Gastroesophageal sphincter (tissue), 3 donors: ENCODE data around the gene CLDN14.

Experiments
- CTCF ChIP-seq, 4 experiments: fragments of 200-600 bp in 2 of 4; fragments of 450-650 bp in 2 of 4; sonication (generic) in 1 of 4; IDR thresholded peaks; one replicate each; pipeline ENCODE4 v1.5.1; 2017 to 2019; ENCODE audit warnings: antibody characterized with exemption in 4 of 4, mild to moderate bottlenecking in 2 of 4, moderate library complexity in 2 of 4
- POLR2A ChIP-seq, 2 donors: fragments of 450-650 bp; IDR thresholded peaks; one replicate each; pipeline ENCODE4 v1.6.1; 2017; ENCODE audit warnings: antibody characterized with exemption in 2 of 2, mild to moderate bottlenecking in 2 of 2, moderate library complexity in 1 of 2
- POLR2AphosphoS5 ChIP-seq: sonication (generic); formaldehyde crosslinking; IDR thresholded peaks from one replicate; pipeline ENCODE4 v1.6.1; 2017; ENCODE audit warnings: antibody characterized with exemption

DNA sequence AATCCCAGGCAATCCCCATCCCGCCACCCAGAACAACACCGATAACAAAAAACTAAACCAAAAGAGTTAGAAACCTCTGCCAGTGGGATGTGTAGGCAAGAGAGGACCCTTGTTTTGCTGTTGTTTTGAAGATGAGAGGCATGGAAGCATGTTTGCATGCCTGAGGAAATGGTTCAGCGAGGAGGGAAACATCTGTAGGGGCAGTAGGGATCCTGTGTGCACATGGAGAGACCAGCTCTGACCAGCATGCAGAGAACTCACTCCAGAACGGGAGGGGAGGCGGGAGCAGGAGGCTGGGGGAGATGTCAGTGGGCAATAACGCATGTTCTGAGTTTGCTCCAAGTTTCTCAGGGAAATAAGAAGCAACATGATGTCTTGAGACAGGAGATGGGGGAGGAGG lies 5.3 kb downstream of the CLDN14 start:
- no peak for TF ChIP-seq CTCF (IDR thresholded peaks at IDR 0.05)
- no peak for TF ChIP-seq POLR2A (IDR thresholded peaks at IDR 0.05)
- TF ChIP-seq POLR2AphosphoS5 = no peak
